HepG2 (cell line): ENCODE data around the gene EFCAB8. TPM values are rescaled to one million over a fixed set of nuclear protein-coding genes. Genes with fewer than 3 reads are reported as not detected.

ENCODE experiments used
- ATAC-seq: fragments of 200-7000 bp; cut with Tn5 transposase; 3 replicates; pipeline ENCODE4 v1.9.1; 2020; ENCODE audit warnings: mild to moderate bottlenecking, moderate library complexity
- BruUV-seq: library from RNA; stranded (reverse); fragments of 400-500 nt; replicated peaks from 2 replicates; lab custom pipeline; 2021; lab: Mats Ljungman, UMichigan
- CTCF ChIA-PET: fragments of 300-600 bp; formaldehyde crosslinking; extraction: SDS; loops from one replicate; lab custom pipeline; 2021; ENCODE audit warnings: low total read pairs, inconsistent platforms, low intra/inter-chr PET ratio; lab: Yijun Ruan, JAX
- POLR2A ChIA-PET: fragments of 350-600 bp; sonication (Branson Sonifier 250); formaldehyde crosslinking; loops from one replicate; lab custom pipeline; 2020; ENCODE audit warnings: antibody characterized with exemption, inconsistent platforms; lab: Yijun Ruan, JAX
- DNase-seq: peaks from one replicate; pipeline ENCODE4 v3.0.0-alpha.2; 2015; ENCODE audit warnings: low spot score
- FAIRE-seq: peaks from 3 replicates; lab custom pipeline; 2011; peaks lifted over from hg19 to GRCh38; lab: Jason Lieb, UNC
- H2AFZ ChIP-seq: one replicate; pipeline ENCODE4 v1.6.1; 2011; ENCODE audit warnings: low read length, inconsistent platforms
- H3K27ac ChIP-seq: fragments of 300-600 bp; 3 replicates; pipeline ENCODE4 v1.8.0; 2011; ENCODE audit warnings: mixed run types, mild to moderate bottlenecking, mixed read lengths, low read length, inconsistent platforms; ENCODE audit not compliant: insufficient read depth; ENCODE audit errors: extremely low read length
- H3K27me3 ChIP-seq, 2 experiments: fragments of 200-600 bp in 1 of 2; 2 replicates in 1 of 2; 3 replicates in 1 of 2; pipeline versions ENCODE4 v1.6.0 to v1.8.0; 2011; ENCODE audit warnings: low read length in 2 of 2, mild to moderate bottlenecking in 2 of 2, moderate library complexity in 2 of 2, inconsistent platforms in 1 of 2; ENCODE audit not compliant: insufficient read depth in 2 of 2, control insufficient read depth in 1 of 2
- H3K36me3 ChIP-seq, 2 experiments: fragments of 200-600 bp in 1 of 2; replicated peaks in 1 of 2; 2 replicates in 1 of 2; 3 replicates in 1 of 2; pipeline versions ENCODE4 v1.5.1 to v1.8.0; 2011; ENCODE audit warnings: low read length in 2 of 2, inconsistent platforms in 1 of 2; ENCODE audit not compliant: insufficient read depth in 2 of 2, control insufficient read depth in 1 of 2
- H3K4me1 ChIP-seq: 2 replicates; pipeline ENCODE4 v1.5.1; 2012; ENCODE audit warnings: low read length, inconsistent platforms; ENCODE audit not compliant: insufficient read depth
- H3K4me2 ChIP-seq: 2 replicates; pipeline ENCODE4 v1.6.0; 2011; ENCODE audit warnings: low read depth, low read length, inconsistent platforms
- H3K4me3 ChIP-seq, 3 experiments: fragments of 200-600 bp in 1 of 3; sonication (generic), shearing (Covaris generic) in 1 of 3; replicated peaks in 1 of 3; 2 replicates each; pipeline ENCODE4 v1.5.1; 2011 to 2016; ENCODE audit warnings: low read length in 3 of 3, inconsistent platforms in 2 of 3, low read depth in 2 of 3, mild to moderate bottlenecking in 2 of 3, control low read depth in 1 of 3, mixed read lengths in 1 of 3; ENCODE audit not compliant: insufficient read depth in 1 of 3
- H3K79me2 ChIP-seq: one replicate; pipeline ENCODE4 v1.6.1; 2011; ENCODE audit warnings: low read length, inconsistent platforms; ENCODE audit not compliant: insufficient read depth
- H3K9ac ChIP-seq: 2 replicates; pipeline ENCODE4 v1.6.0; 2011; ENCODE audit warnings: mild to moderate bottlenecking, low read depth, low read length, inconsistent platforms; ENCODE audit not compliant: insufficient read depth
- H3K9me3 ChIP-seq: 2 replicates; pipeline ENCODE4 v1.5.1; 2012; ENCODE audit warnings: mild to moderate bottlenecking, low read length
- H4K20me1 ChIP-seq: 2 replicates; pipeline ENCODE4 v1.6.0; 2011; ENCODE audit warnings: inconsistent platforms, mild to moderate bottlenecking, low read length, moderate library complexity; ENCODE audit not compliant: insufficient read depth
- BCL6 ChIP-seq: IDR thresholded peaks from 2 replicates; pipeline ENCODE4 v1.6.1; 2016; ENCODE audit warnings: missing genetic modification reagents, missing compliant biosample characterization
- EED ChIP-seq: sonication (generic); formaldehyde crosslinking; IDR thresholded peaks from 2 replicates; pipeline ENCODE4 v1.5.0; 2020; ENCODE audit warnings: mild to moderate bottlenecking, missing genetic modification reagents
- MLLT10 ChIP-seq: sonication (generic); formaldehyde crosslinking; IDR thresholded peaks from 2 replicates; pipeline ENCODE4 v1.4.0; 2020; ENCODE audit warnings: missing genetic modification reagents
- POLR2G ChIP-seq: fragments of 200-400 bp; formaldehyde crosslinking; IDR thresholded peaks from 2 replicates; pipeline ENCODE4 v1.6.1; 2018; ENCODE audit warnings: mild to moderate bottlenecking, low read depth, low read length, moderate library complexity
- ZFP36 ChIP-seq: fragments of 150-350 bp; IDR thresholded peaks from 2 replicates; pipeline ENCODE4 v1.6.1; 2018; ENCODE audit warnings: borderline replicate concordance, low read length, low read depth; ENCODE audit not compliant: partially characterized antibody
- ZNF556 ChIP-seq: sonication (generic); formaldehyde crosslinking; IDR thresholded peaks from 2 replicates; pipeline ENCODE4 v1.4.0; 2020; ENCODE audit warnings: mild to moderate bottlenecking, missing genetic modification reagents, borderline replicate concordance
- ZNF569 ChIP-seq: sonication (generic); formaldehyde crosslinking; IDR thresholded peaks from 2 replicates; pipeline ENCODE4 v1.5.0; 2020; ENCODE audit warnings: mild to moderate bottlenecking, missing genetic modification reagents, moderate library complexity, borderline replicate concordance
- ZNF572 ChIP-seq: sonication (generic); formaldehyde crosslinking; IDR thresholded peaks from 2 replicates; pipeline ENCODE4 v1.5.1; 2020; ENCODE audit warnings: mild to moderate bottlenecking, missing genetic modification reagents
- ZNF768 ChIP-seq: sonication (generic); formaldehyde crosslinking; IDR thresholded peaks from 2 replicates; pipeline ENCODE4 v1.4.0; 2020; ENCODE audit warnings: missing genetic modification reagents
- WGBS: methylation state at CpG from one replicate; pipeline ENCODE4 v1.1.6; 2017; ENCODE audit warnings: low lambda C conversion rate; 5-methylcytosine and 5-hydroxymethylcytosine counted together
- in situ Hi-C: cut with HindIII; loops from 2 replicates; pipeline ENCODE4 v1.10.0; 2017; ENCODE audit warnings: low pct_unique_long_range_greater_than_20kb; ENCODE audit not compliant: extremely low pct_ligation_motif_present
- intact Hi-C: fragments of 100-400 bp; cut with micrococcal nuclease; formaldehyde crosslinking; loops from one replicate; pipeline ENCODE4 v1.10.0; 2022; ENCODE audit not compliant: unreplicated experiment
- polyA plus RNA-seq, 8 experiments: library from polyadenylated mRNA; depleted of rRNA in 3 of 8; stranded (reverse) in 7 of 8; unstranded in 1 of 8; fragments of >200 nt; fragmentation: Illumina TruSeq in 4 of 8; extraction: Trizol in 4 of 8; gene quantifications; 2 replicates each; pipeline versions ENCODE4 v1.2.1 to v1.2.3, GENCODE V29; 2011 to 2016; ENCODE audit warnings: low read depth in 4 of 8, missing spikeins in 1 of 8, mixed read lengths in 1 of 8; ENCODE audit not compliant: insufficient read depth in 1 of 8
- total RNA-seq, 5 experiments: library from RNA; depleted of rRNA; stranded (reverse); fragments of >200 nt; fragmentation: Illumina TruSeq; extraction: Trizol; gene quantifications; 2 replicates each; pipeline ENCODE4 v1.2.3, GENCODE V29; 2016; ENCODE audit warnings: low read depth in 1 of 5
- TF ChIP-seq, protein P1 (sequence below): sonication (generic); formaldehyde crosslinking; IDR thresholded peaks from 2 replicates; pipeline ENCODE4 v1.5.0; 2020; ENCODE audit warnings: missing genetic modification reagents
- TF ChIP-seq, protein P2 (sequence below): sonication (generic); formaldehyde crosslinking; IDR thresholded peaks from 2 replicates; pipeline ENCODE4 v1.5.0; 2020; ENCODE audit warnings: missing genetic modification reagents
- TF ChIP-seq, protein P3 (sequence below): sonication (generic); formaldehyde crosslinking; IDR thresholded peaks from 2 replicates; pipeline ENCODE4 v1.4.0; 2020; ENCODE audit warnings: missing genetic modification reagents

The EFCAB8 gene
- total and polyA plus RNA-seq, 2 of the 13 experiments (the other 11 are each of a cell fraction or from before 2014, with no cell fraction given), result 0.15 to 0.22 TPM

DNA sequence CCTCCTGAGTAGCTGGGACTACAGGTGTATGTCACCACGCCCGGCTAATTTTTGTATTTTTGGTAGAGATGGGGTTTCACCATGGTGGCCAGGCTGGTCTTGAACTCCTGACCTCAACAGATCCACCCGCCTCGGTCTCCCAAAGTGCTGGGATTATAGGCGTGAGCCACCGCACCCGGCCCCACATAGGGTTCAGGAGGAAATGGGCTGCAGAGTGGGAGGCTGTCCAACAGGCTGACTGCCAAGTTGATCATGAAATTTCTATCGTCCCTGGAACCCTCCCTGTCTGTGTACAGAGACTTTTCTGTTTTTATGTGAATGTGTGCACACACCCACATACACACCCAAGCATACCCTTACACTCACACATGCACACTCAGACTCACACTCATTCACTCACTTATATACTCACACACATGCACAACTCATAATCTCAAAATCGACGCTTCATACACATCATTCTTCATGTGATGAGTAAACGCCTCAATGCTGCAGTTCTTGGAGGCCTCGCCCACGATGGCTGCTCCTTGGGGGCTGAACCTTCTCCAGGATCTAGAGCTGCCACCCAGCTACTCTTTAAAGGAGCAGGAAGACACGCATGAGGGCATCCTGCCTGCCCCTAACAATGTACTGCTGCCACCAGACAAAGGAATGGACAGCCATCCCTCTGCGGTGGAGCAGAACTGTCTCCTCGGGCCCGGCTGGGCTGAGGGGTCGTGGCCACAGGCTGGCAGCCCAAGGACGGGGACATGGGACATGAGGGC is 109.9 kb downstream of the EFCAB8 start:
- no peak for ATAC-seq
- peaks cover 26% of the 10 kb centered on the region for H3K4me1 ChIP-seq
- BruUV-seq, result no TSS peak
- no peaks in the 10 kb centered on the region for H3K79me2 ChIP-seq
- H3K4me2 ChIP-seq, result no peak overlapping the region
- H3K9ac ChIP-seq, result no peak overlapping the region
- H2AFZ ChIP-seq, result no peak overlapping the region
- CTCF ChIA-PET, result no interaction called here
- no peak for TF ChIP-seq ZNF569
- TF ChIP-seq ZNF768 (CRISPR knock-in tag), result 0 out of 2 replicates have a peak, but pooled peaks have one; percentile 23
- TF ChIP-seq, all 625 proteins: peak for 1
- H3K27ac ChIP-seq, result no peak overlapping the region
- in situ Hi-C loops, result no loop called here
- no peak for FAIRE-seq
- no peaks in the 10 kb centered on the region for H3K9me3 ChIP-seq
- intact Hi-C loops, result no loop called here
- WGBS, result 47% methylated on average over 19 of the region's 19 CpGs
- peaks cover 1 to 48% of the 10 kb centered on the region in 2 experiments; a peak in 4 of 5 replicates for H3K27me3 ChIP-seq
- POLR2A ChIA-PET, result no interaction called here
- DNase-seq, result no peak
- no peaks in the 10 kb centered on the region for H3K36me3 ChIP-seq
- H4K20me1 ChIP-seq, result no peaks in the 10 kb centered on the region
- H3K4me3 ChIP-seq, result no peak overlapping the region

DNA sequence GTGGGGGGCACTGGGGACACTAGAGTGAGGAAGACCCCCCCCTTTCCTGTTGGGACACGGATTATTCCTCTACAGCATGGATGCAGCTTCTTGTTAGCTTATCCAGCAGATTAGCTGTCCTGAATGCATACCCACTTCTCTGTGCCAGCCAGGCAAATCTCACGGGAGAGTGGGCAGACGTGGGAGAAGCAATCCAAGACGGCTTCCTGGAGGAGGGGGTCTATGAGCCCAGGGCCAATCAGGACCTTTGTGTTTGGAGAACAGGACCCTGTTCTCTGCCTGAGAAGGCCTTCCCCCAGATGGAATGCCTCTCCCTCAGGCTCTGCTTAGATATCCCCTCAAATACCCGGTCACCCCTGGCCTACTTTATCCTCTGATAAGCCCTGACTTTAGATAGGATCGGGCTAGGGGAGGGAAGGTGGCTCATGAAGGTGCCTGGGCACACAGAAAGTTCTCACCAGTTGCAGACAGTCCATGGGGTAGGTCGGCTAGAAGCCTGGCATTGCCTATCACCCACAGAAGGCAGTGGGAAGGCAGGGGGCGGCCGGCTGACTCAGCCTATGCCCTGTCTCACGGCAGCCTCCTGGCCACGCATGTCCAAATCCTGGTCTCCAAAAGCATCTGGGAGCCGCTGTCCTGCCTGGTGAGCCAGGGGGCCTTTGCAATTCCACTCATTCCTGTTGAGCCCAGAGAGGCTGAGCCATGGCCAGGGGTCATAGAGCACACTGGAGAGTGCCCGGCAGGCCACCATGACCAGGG is 110.8 kb downstream of the EFCAB8 start:
- WGBS, result 55% methylated on average over 13 of the region's 13 CpGs
- FAIRE-seq (no peak), ATAC-seq (no peak; the same call in 2 of the 3 replicates), DNase-seq (no peak)
- intact Hi-C loops, result no loop called here
- peaks cover 35% of the 10 kb centered on the region for H3K4me1 ChIP-seq
- H3K27me3 ChIP-seq, result peaks cover 1 to 44% of the 10 kb centered on the region in 2 experiments; a peak in 4 of 5 replicates
- POLR2A ChIA-PET, result no interaction called here
- H3K9me3 ChIP-seq, result no peaks in the 10 kb centered on the region
- no peaks in the 10 kb centered on the region for H4K20me1 ChIP-seq
- H3K4me2 ChIP-seq, result no peak overlapping the region
- no peak overlapping the region for H3K9ac ChIP-seq
- CTCF ChIA-PET, result no interaction called here
- H3K4me3 ChIP-seq, result no peak overlapping the region
- no peak overlapping the region for H3K27ac ChIP-seq
- BruUV-seq, result no TSS peak
- H3K36me3 ChIP-seq, result no peaks in the 10 kb centered on the region
- no peak overlapping the region for H2AFZ ChIP-seq
- no peaks in the 10 kb centered on the region for H3K79me2 ChIP-seq
- in situ Hi-C loops, result no loop called here
- 0 out of 2 replicates have a peak, but pooled peaks have one; percentile 50 for TF ChIP-seq ZNF768 (CRISPR knock-in tag)
- TF ChIP-seq EED (CRISPR knock-in tag), result 0 out of 2 replicates have a peak, but pooled peaks have one; percentile 47
- TF ChIP-seq, protein P1, sequence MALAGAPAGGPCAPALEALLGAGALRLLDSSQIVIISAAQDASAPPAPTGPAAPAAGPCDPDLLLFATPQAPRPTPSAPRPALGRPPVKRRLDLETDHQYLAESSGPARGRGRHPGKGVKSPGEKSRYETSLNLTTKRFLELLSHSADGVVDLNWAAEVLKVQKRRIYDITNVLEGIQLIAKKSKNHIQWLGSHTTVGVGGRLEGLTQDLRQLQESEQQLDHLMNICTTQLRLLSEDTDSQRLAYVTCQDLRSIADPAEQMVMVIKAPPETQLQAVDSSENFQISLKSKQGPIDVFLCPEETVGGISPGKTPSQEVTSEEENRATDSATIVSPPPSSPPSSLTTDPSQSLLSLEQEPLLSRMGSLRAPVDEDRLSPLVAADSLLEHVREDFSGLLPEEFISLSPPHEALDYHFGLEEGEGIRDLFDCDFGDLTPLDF (CRISPR knock-in tag), result no peak
- TF ChIP-seq ZNF556, result no peak
- peak; percentile 75 for TF ChIP-seq ZFP36
- TF ChIP-seq MLLT10 (CRISPR knock-in tag), result no peak
- TF ChIP-seq, protein P2, sequence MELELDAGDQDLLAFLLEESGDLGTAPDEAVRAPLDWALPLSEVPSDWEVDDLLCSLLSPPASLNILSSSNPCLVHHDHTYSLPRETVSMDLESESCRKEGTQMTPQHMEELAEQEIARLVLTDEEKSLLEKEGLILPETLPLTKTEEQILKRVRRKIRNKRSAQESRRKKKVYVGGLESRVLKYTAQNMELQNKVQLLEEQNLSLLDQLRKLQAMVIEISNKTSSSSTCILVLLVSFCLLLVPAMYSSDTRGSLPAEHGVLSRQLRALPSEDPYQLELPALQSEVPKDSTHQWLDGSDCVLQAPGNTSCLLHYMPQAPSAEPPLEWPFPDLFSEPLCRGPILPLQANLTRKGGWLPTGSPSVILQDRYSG (CRISPR knock-in tag), result no peak
- no peak for TF ChIP-seq BCL6 (CRISPR knock-in tag)
- TF ChIP-seq POLR2G, result no peak
- TF ChIP-seq, protein P3, sequence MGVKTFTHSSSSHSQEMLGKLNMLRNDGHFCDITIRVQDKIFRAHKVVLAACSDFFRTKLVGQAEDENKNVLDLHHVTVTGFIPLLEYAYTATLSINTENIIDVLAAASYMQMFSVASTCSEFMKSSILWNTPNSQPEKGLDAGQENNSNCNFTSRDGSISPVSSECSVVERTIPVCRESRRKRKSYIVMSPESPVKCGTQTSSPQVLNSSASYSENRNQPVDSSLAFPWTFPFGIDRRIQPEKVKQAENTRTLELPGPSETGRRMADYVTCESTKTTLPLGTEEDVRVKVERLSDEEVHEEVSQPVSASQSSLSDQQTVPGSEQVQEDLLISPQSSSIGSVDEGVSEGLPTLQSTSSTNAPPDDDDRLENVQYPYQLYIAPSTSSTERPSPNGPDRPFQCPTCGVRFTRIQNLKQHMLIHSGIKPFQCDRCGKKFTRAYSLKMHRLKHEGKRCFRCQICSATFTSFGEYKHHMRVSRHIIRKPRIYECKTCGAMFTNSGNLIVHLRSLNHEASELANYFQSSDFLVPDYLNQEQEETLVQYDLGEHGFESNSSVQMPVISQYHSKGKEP, result no peak
- TF ChIP-seq ZNF572 (CRISPR knock-in tag), result 0 out of 2 replicates have a peak, but pooled peaks have one; percentile 6
